Smooth muscle cell (in vitro differentiated cells): Measurements from ENCODE around the gene COPS4. TPM values are rescaled to one million over a fixed set of nuclear protein-coding genes. Genes with fewer than 3 reads are reported as not detected.

Source experiments
- DNase-seq: peaks from one replicate; lab custom pipeline; 2025; ENCODE audit not compliant: unreplicated experiment; lab: John Stamatoyannopoulos, UW
- H2AFZ ChIP-seq: fragments of 200-600 bp; sonication (generic); 2 replicates; pipeline ENCODE4 v1.6.0; 2016; ENCODE audit warnings: antibody characterized with exemption, low read depth, mild to moderate bottlenecking
- H3F3A ChIP-seq: fragments of 200-600 bp; sonication (generic); 2 replicates; pipeline ENCODE4 v1.6.0; 2017; ENCODE audit warnings: antibody characterized with exemption, low read depth
- H3K27ac ChIP-seq: fragments of 200-600 bp; sonication (generic); 2 replicates; pipeline ENCODE4 v1.5.1; 2016; ENCODE audit warnings: low read depth, mild to moderate bottlenecking
- H3K27me3 ChIP-seq: fragments of 200-600 bp; sonication (generic); 2 replicates; pipeline ENCODE4 v1.6.1; 2016; ENCODE audit warnings: low read depth, mild to moderate bottlenecking
- H3K36me3 ChIP-seq: fragments of 200-600 bp; sonication (generic); 2 replicates; pipeline ENCODE4 v1.5.1; 2016; ENCODE audit warnings: low read depth
- H3K4me1 ChIP-seq: fragments of 200-600 bp; sonication (generic); 2 replicates; pipeline ENCODE4 v1.5.1; 2016; ENCODE audit warnings: low read depth
- H3K4me2 ChIP-seq: fragments of 200-600 bp; sonication (generic); 2 replicates; pipeline ENCODE4 v1.6.0; 2016; ENCODE audit warnings: mild to moderate bottlenecking
- H3K4me3 ChIP-seq: fragments of 200-600 bp; sonication (generic); 2 replicates; pipeline ENCODE4 v1.5.1; 2016; ENCODE audit warnings: mild to moderate bottlenecking
- H3K79me2 ChIP-seq: fragments of 200-600 bp; sonication (generic); 2 replicates; pipeline ENCODE4 v1.6.0; 2016; ENCODE audit warnings: low read depth, mild to moderate bottlenecking
- H3K9ac ChIP-seq: fragments of 200-600 bp; sonication (generic); 2 replicates; pipeline ENCODE4 v1.6.0; 2016; ENCODE audit warnings: low read depth
- H3K9me3 ChIP-seq: fragments of 200-600 bp; sonication (generic); replicated peaks from 2 replicates; pipeline ENCODE4 v1.5.1; 2016; ENCODE audit warnings: low read depth
- H4K20me1 ChIP-seq: fragments of 200-600 bp; sonication (generic); 2 replicates; pipeline ENCODE4 v1.6.0; 2016; ENCODE audit warnings: low read depth
- WGBS: methylation state at CpG from one replicate; pipeline ENCODE4 v1.1.7; 2016; ENCODE audit warnings: low lambda C conversion rate; 5-methylcytosine and 5-hydroxymethylcytosine counted together
- polyA plus RNA-seq: library from polyadenylated mRNA; unstranded; fragments of >200 nt; fragmentation: Nextera tagmentation; extraction: Ambion mirVana; gene quantifications from 2 replicates; pipeline ENCODE4 v1.2.1, GENCODE V29; 2016
- total RNA-seq: library from RNA; depleted of rRNA; stranded (reverse); fragments of >200 nt; gene quantifications from 2 replicates; pipeline ENCODE4 v1.2.3, GENCODE V29; 2014
- TF ChIP-seq, protein P1 (sequence below): fragments of 200-600 bp; sonication (generic); IDR thresholded peaks from 2 replicates; pipeline ENCODE4 v1.5.1; 2017; ENCODE audit warnings: borderline replicate concordance, mild to moderate bottlenecking, antibody characterized with exemption; ENCODE audit not compliant: insufficient read depth, poor library complexity, severe bottlenecking

COPS4 gene
- total and polyA plus RNA-seq, 2 experiments from 2014 or later, result 41.2 to 55.5 TPM

DNA sequence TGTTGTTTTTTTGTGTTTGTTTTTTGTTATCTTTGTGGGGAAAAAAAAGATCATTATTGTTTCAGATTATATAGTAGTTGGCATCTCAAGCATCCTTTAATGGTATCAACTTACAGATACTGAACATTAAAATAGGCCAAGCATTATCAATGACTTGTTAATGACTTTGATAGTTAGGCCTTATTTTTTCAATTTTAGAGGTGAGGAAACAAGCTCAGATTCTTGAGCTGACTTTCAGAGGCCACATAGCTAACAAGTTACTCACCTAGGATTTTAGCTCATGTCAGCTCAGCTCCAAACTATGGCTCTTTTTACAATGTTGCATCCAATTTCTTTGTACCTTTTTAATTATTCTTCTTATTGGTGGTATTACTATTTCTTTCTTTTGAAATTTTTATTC, 80.0 kb downstream of the COPS4 start:
- Histone ChIP-seq H2AFZ (no peak overlapping the region), H3K4me3 (no peak overlapping the region), H3K9ac (no peak overlapping the region), H4K20me1 (no peaks in the 10 kb centered on the region), H3K4me1 (no peaks in the 10 kb centered on the region), H3K79me2 (no peaks in the 10 kb centered on the region), H3K36me3 (no peaks in the 10 kb centered on the region), H3K4me2 (peak overlapping the region; percentile 32), H3K9me3 (no peaks in the 10 kb centered on the region), H3K27me3 (no peaks in the 10 kb centered on the region), H3K27ac (peak overlapping the region; percentile 40), H3F3A (no peaks in the 10 kb centered on the region)
- DNase-seq, result no peak
- TF ChIP-seq, protein P1, sequence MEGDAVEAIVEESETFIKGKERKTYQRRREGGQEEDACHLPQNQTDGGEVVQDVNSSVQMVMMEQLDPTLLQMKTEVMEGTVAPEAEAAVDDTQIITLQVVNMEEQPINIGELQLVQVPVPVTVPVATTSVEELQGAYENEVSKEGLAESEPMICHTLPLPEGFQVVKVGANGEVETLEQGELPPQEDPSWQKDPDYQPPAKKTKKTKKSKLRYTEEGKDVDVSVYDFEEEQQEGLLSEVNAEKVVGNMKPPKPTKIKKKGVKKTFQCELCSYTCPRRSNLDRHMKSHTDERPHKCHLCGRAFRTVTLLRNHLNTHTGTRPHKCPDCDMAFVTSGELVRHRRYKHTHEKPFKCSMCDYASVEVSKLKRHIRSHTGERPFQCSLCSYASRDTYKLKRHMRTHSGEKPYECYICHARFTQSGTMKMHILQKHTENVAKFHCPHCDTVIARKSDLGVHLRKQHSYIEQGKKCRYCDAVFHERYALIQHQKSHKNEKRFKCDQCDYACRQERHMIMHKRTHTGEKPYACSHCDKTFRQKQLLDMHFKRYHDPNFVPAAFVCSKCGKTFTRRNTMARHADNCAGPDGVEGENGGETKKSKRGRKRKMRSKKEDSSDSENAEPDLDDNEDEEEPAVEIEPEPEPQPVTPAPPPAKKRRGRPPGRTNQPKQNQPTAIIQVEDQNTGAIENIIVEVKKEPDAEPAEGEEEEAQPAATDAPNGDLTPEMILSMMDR, result no peak

DNA sequence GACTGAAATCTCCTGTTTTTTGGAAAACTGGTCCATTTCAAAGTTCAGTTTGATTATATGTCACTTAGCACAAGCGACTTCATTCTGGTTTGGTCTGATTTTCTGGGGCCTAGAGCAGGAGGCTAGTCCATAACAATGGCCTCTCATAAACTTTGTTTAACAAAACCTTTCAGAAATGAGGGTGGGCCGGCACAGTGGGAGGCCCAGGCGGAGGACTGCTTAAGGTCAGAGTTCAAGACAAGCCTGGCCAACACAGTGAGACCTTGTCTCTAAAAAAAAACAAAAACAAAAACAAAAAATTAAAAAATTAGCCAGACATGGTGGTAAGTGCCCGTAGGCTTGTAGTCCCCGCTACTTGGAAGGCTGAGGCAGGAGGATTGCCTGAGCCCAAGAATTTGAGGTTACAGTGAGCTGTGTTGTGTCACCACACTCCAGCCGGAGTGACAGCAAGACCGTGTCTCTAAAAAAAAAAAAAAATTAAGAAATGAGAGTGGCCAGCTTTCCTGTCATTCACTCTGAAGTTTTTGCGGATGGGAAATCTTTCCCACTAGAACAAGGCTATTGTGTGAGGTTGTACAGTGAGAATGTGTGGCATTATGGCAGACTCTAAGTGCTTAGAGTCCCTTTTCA, 80.8 kb downstream of the COPS4 start:
- DNase-seq, result no peak
- Histone ChIP-seq H2AFZ (peak overlapping the region; percentile 17), H3K4me2 (no peak overlapping the region), H3K27ac (peak overlapping the region; percentile 40), H3K36me3 (no peaks in the 10 kb centered on the region), H3K4me1 (no peaks in the 10 kb centered on the region), H3F3A (no peaks in the 10 kb centered on the region), H3K27me3 (no peaks in the 10 kb centered on the region), H4K20me1 (no peaks in the 10 kb centered on the region), H3K9ac (no peak overlapping the region), H3K79me2 (no peaks in the 10 kb centered on the region), H3K9me3 (no peaks in the 10 kb centered on the region), H3K4me3 (no peak overlapping the region)
- TF ChIP-seq, protein P1, result no peak
- 67% methylated on average over 8 of the region's 8 CpGs for WGBS

DNA sequence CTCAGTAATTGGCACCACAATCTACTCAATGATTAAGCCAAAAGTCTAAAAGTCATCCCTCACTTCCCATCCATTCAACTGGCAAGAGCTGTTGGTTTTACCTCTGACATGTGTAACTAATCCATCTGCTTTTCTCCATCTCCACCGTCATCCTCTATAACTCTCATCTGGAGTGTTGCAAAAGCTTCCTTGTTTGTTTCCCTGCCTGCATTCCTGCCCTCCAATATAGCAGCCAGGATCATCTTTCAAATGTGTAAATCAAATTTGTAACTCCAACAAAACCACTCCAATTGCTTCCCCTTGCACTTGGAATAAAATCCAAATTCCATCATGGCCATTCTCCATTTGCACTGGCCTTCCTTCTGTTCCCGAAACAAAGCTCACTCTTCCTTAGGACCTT, 83.9 kb downstream of the COPS4 start:
- Histone ChIP-seq H3K4me3 (no peak overlapping the region), H3K79me2 (no peaks in the 10 kb centered on the region), H3K9me3 (no peaks in the 10 kb centered on the region), H3K27me3 (no peaks in the 10 kb centered on the region), H3K4me2 (no peak overlapping the region), H2AFZ (no peak overlapping the region), H3K36me3 (no peaks in the 10 kb centered on the region), H3K27ac (no peak overlapping the region), H4K20me1 (no peaks in the 10 kb centered on the region), H3F3A (no peaks in the 10 kb centered on the region), H3K9ac (no peak overlapping the region), H3K4me1 (no peaks in the 10 kb centered on the region)
- no peak for DNase-seq
- 89% methylated on average over 2 of the region's 2 CpGs for WGBS
- TF ChIP-seq, protein P1, result no peak

DNA sequence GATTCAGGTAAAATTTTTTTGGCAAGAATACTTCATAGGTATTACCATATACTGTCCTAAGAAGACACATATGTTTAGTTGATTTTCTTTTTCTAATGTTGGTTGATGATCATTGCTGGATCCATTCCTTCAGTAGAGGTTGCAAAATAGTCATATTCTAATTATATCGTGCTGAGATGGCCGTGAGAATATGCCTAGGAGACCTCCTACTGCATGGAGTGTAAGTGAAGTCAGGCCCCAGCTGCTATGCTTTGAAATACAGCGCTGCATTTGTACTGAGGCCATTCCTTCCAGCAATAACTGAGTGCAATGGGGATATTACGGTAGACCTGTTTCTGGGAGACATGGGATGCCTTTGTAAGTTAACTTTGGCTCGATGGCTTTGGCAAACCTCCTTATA, 86.3 kb downstream of the COPS4 start:
- Histone ChIP-seq H3K4me2 (no peak overlapping the region), H3K9me3 (no peaks in the 10 kb centered on the region), H3K27me3 (no peaks in the 10 kb centered on the region), H3K79me2 (no peaks in the 10 kb centered on the region), H3K36me3 (no peaks in the 10 kb centered on the region), H3F3A (no peaks in the 10 kb centered on the region), H3K4me1 (no peaks in the 10 kb centered on the region), H2AFZ (no peak overlapping the region), H4K20me1 (no peaks in the 10 kb centered on the region), H3K4me3 (no peak overlapping the region), H3K9ac (no peak overlapping the region), H3K27ac (no peak overlapping the region)
- DNase-seq, result no peak
- TF ChIP-seq, protein P1, result no peak
- 96% methylated on average over 5 of the region's 5 CpGs for WGBS
